Prostate gland (tissue), 2 donors: ENCODE results near the gene RBM44.

Experiments used
- POLR2A ChIP-seq: fragments of 450-650 bp; IDR thresholded peaks from one replicate; pipeline ENCODE4 v1.6.1; 2016; ENCODE audit warnings: antibody characterized with exemption, mild to moderate bottlenecking
- TF ChIP-seq, protein P1 (sequence below), 4 experiments: fragments of 200-600 bp in 2 of 4; fragments of 450-650 bp in 2 of 4; sonication (generic) in 2 of 4; IDR thresholded peaks; 1 replicate in 3 of 4; 2 replicates in 1 of 4; pipeline ENCODE4 v1.5.1; 2016 to 2019; ENCODE audit warnings: antibody characterized with exemption in 4 of 4, mild to moderate bottlenecking in 2 of 4, moderate library complexity in 2 of 4

DNA sequence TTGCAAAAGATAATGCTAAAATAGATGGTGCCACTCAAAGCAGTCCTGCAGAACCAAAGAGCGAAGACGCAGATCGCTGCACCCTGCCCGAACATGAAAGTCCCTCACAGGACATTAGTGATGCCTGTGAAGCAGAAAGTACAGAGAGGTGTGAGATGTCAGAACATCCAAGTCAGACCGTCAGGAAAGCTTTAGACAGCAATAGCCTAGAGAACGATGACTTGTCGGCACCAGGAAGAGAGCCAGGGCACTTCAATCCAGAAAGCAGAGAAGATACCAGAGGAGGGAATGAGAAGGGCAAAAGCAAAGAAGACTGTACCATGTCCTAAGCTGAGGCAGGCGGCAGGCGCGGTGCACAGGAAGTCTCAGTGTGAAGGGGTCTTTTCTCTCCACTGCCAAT is 34.8 kb upstream of the RBM44 start:
- TF ChIP-seq, protein P1, sequence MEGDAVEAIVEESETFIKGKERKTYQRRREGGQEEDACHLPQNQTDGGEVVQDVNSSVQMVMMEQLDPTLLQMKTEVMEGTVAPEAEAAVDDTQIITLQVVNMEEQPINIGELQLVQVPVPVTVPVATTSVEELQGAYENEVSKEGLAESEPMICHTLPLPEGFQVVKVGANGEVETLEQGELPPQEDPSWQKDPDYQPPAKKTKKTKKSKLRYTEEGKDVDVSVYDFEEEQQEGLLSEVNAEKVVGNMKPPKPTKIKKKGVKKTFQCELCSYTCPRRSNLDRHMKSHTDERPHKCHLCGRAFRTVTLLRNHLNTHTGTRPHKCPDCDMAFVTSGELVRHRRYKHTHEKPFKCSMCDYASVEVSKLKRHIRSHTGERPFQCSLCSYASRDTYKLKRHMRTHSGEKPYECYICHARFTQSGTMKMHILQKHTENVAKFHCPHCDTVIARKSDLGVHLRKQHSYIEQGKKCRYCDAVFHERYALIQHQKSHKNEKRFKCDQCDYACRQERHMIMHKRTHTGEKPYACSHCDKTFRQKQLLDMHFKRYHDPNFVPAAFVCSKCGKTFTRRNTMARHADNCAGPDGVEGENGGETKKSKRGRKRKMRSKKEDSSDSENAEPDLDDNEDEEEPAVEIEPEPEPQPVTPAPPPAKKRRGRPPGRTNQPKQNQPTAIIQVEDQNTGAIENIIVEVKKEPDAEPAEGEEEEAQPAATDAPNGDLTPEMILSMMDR (IDR thresholded peaks at IDR 0.05), result no peak
- TF ChIP-seq POLR2A, result no peak
